SK-N-SH (cell line): Measurements from ENCODE around the gene TYW1B. TPM values are rescaled to one million over a fixed set of nuclear protein-coding genes. Genes with fewer than 3 reads are reported as not detected.
A peak's percentile ranks its signal among the peaks of the same experiment; 100 is the strongest.
"Not testable (repeated sequence)": the region's sequence is repeated elsewhere in the genome, so short reads cannot be mapped to it uniquely, and the experiment has no call there.

Source experiments
- CTCF ChIA-PET: fragments of 300-600, 350-600 bp; formaldehyde crosslinking; extraction: SDS; loops from one replicate; lab custom pipeline; 2021; lab: Yijun Ruan, JAX
- POLR2A ChIA-PET: fragments of 350-600 bp; sonication (Branson Sonifier 250); formaldehyde crosslinking; extraction: SDS; loops from one replicate; lab custom pipeline; 2020; ENCODE audit warnings: antibody characterized with exemption, inconsistent platforms; lab: Yijun Ruan, JAX
- DNase-seq: peaks from one replicate; pipeline ENCODE4 v3.0.0; 2012
- H2AFZ ChIP-seq: fragments of 200-600 bp; sonication (generic); 2 replicates; pipeline ENCODE4 v1.8.1; 2016; ENCODE audit warnings: antibody characterized with exemption, mild to moderate bottlenecking, low read depth
- H3F3A ChIP-seq: fragments of 200-600 bp; sonication (generic); replicated peaks from 2 replicates; pipeline ENCODE3; 2016; ENCODE audit warnings: antibody characterized with exemption, mild to moderate bottlenecking; ENCODE audit not compliant: insufficient read depth
- H3K27ac ChIP-seq, 2 experiments: fragments of 200-500 bp in 1 of 2; fragments of 200-600 bp in 1 of 2; sonication (Bioruptor generic) in 1 of 2; sonication (generic), shearing (Covaris generic) in 1 of 2; 2 replicates each; pipeline versions ENCODE4 v1.5.1 to v1.6.1; 2014 to 2016; ENCODE audit warnings: low read depth in 2 of 2, inconsistent platforms in 1 of 2, low read length in 1 of 2, mild to moderate bottlenecking in 1 of 2, mixed read lengths in 1 of 2
- H3K27me3 ChIP-seq: fragments of 200-600 bp; sonication (generic), shearing (Covaris generic); 2 replicates; pipeline ENCODE4 v1.6.1; 2016; ENCODE audit warnings: mixed run types; ENCODE audit not compliant: insufficient read depth
- H3K36me3 ChIP-seq, 2 experiments: fragments of 200-500 bp in 1 of 2; fragments of 200-600 bp in 1 of 2; sonication (Bioruptor generic) in 1 of 2; sonication (generic) in 1 of 2; replicated peaks in 1 of 2; 2 replicates each; pipeline versions ENCODE3 to v1.5.1; 2014 to 2016; ENCODE audit warnings: low read length in 1 of 2, mild to moderate bottlenecking in 1 of 2; ENCODE audit not compliant: insufficient read depth in 2 of 2, control insufficient read depth in 1 of 2
- H3K4me1 ChIP-seq, 2 experiments: fragments of 200-500 bp in 1 of 2; fragments of 200-600 bp in 1 of 2; sonication (Bioruptor generic) in 1 of 2; sonication (generic), shearing (Covaris generic) in 1 of 2; 2 replicates each; pipeline versions ENCODE4 v1.5.1 to v1.6.1; 2014 to 2016; ENCODE audit warnings: low read depth in 1 of 2, low read length in 1 of 2, mixed run types in 1 of 2; ENCODE audit not compliant: insufficient read depth in 2 of 2, control insufficient read depth in 1 of 2
- H3K4me2 ChIP-seq: fragments of 200-600 bp; sonication (generic), shearing (Covaris generic); 2 replicates; pipeline ENCODE4 v1.6.1; 2017; ENCODE audit warnings: mixed run types
- H3K4me3 ChIP-seq, 2 experiments: fragments of 200-500 bp in 1 of 2; fragments of 200-600 bp in 1 of 2; sonication (Bioruptor generic) in 1 of 2; sonication (generic), shearing (Covaris generic) in 1 of 2; 2 replicates each; pipeline versions ENCODE4 v1.5.1 to v1.8.1; 2014 to 2016; ENCODE audit warnings: low read depth in 2 of 2, inconsistent platforms in 1 of 2, low read length in 1 of 2, mild to moderate bottlenecking in 1 of 2, mixed read lengths in 1 of 2, moderate library complexity in 1 of 2
- H3K79me2 ChIP-seq: fragments of 200-600 bp; sonication (generic); 2 replicates; pipeline ENCODE4 v1.8.1; 2017; ENCODE audit warnings: mild to moderate bottlenecking; ENCODE audit not compliant: insufficient read depth
- H3K9ac ChIP-seq: fragments of 200-600 bp; sonication (generic); 2 replicates; pipeline ENCODE4 v1.6.1; 2017; ENCODE audit warnings: mixed run types
- H3K9me2 ChIP-seq: fragments of 200-600 bp; sonication (generic); 2 replicates; pipeline ENCODE4 v1.6.1; 2017; ENCODE audit warnings: mixed run types
- H3K9me3 ChIP-seq: fragments of 200-600 bp; sonication (generic); 2 replicates; pipeline ENCODE4 v1.6.1; 2017; ENCODE audit warnings: mixed run types, mild to moderate bottlenecking, moderate library complexity
- H4K20me1 ChIP-seq: fragments of 200-600 bp; sonication (generic); 2 replicates; pipeline ENCODE4 v1.6.1; 2017; ENCODE audit warnings: mild to moderate bottlenecking, mixed run types; ENCODE audit not compliant: insufficient read depth
- WGBS: methylation state at CpG from one replicate; pipeline ENCODE4 v1.1.6; 2017; ENCODE audit warnings: low lambda C conversion rate; 5-methylcytosine and 5-hydroxymethylcytosine counted together
- polyA plus RNA-seq, 3 experiments: library from polyadenylated mRNA; depleted of rRNA; stranded (reverse); fragments of >200 nt; gene quantifications; 2 replicates each; pipeline ENCODE4 v1.2.3, GENCODE V29; 2012

TYW1B gene
- polyA plus RNA-seq, 1 of the 3 experiments (the other 2 are of a cell fraction): 1.4 TPM

DNA sequence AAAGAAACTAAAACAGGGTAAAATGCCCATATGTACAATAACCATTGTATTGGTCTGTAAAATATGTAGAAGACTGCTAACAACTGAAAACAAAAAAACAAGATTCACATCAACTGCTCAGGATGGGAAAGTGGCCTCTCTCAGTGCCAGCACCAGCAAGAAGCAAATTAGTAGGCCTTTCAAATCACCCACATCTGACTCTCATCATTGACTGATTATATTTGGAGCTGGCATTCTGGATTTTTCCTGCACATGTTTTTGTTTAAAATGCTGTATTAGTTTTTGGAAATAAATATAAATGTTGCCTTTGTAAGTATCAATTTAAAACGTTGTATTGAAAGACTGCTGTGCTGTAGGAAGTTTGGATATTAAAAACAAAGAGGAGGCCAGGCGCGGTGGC, 161.0 kb downstream of the TYW1B start:
- H3K4me1 ChIP-seq, POLR2A ChIA-PET, H3K4me2 ChIP-seq, H3K9ac ChIP-seq, DNase-seq, H3K4me3 ChIP-seq, H3K27me3 ChIP-seq, H2AFZ ChIP-seq, H3F3A ChIP-seq, H3K79me2 ChIP-seq, H3K9me2 ChIP-seq, H4K20me1 ChIP-seq, H3K36me3 ChIP-seq, H3K9me3 ChIP-seq: not testable (repeated sequence)
- 32% methylated on average over 3 of the region's 3 CpGs for WGBS
- CTCF ChIA-PET: interaction anchor here (0.6 to 1.5 kb wide), 4 partner anchors 24 to 172 kb away, joined by 3 to 4 read pairs (median 4); no protein-coding TSS in a partner anchor
- peak overlapping the region; percentile 9 to 23; a peak in 2 of 4 replicates for H3K27ac ChIP-seq

DNA sequence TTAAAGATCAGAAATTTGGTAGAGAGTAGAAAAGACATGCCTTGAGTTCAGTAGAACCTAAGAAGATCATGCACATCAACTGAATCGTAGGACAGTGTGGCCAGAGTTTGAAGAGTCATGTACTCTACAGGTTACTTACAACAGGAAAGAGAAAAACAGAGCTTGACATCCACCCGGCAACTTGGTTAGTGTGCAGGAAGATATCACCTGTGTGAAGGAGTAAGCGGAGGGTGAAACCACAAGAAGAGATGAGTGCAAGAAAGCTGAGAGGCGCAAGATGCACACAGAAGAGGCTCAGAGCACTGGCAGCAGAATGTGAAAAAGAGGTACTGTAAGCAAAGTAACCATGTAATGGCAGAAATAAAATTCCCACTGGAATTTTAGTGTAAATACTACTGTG, 179.4 kb downstream of the TYW1B start:
- H3K4me1 ChIP-seq, H3K27ac ChIP-seq, H3K4me2 ChIP-seq, H4K20me1 ChIP-seq, H3K36me3 ChIP-seq, CTCF ChIA-PET, H3K27me3 ChIP-seq, POLR2A ChIA-PET, H2AFZ ChIP-seq, H3F3A ChIP-seq, DNase-seq, H3K79me2 ChIP-seq, H3K4me3 ChIP-seq, H3K9me2 ChIP-seq, H3K9ac ChIP-seq, H3K9me3 ChIP-seq: not testable (repeated sequence)
- WGBS: 95% methylated on average over 4 of the region's 4 CpGs

DNA sequence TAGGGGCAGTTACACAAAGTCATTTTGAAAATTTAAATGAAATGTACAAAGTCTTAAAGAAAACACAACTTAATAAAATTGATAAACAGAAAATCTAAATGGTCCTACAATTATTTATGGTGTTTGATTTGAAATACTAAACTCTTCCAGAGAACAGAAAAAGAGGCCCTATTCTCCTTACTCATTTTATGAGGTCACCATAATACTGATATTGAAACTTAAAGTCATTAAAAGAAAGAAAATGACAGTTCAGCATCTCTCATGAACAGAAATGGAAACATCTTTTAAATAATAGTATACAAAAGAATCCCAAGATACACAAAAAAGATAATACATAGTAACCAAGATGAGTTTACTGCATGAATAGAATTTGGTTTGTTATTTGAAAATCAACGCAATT, 184.3 kb downstream of the TYW1B start:
- H3K27ac ChIP-seq, H3K9me3 ChIP-seq, H3K36me3 ChIP-seq, POLR2A ChIA-PET, H3K27me3 ChIP-seq, H3K4me2 ChIP-seq, H3K9ac ChIP-seq, H3K4me1 ChIP-seq, H3K79me2 ChIP-seq, H3K9me2 ChIP-seq, H2AFZ ChIP-seq, DNase-seq, H3F3A ChIP-seq, H3K4me3 ChIP-seq, CTCF ChIA-PET, H4K20me1 ChIP-seq: not testable (repeated sequence)
- 73% methylated on average over 1 of the region's 1 CpG for WGBS

- H3K27me3 ChIP-seq, H3K9me2 ChIP-seq, H3K36me3 ChIP-seq, H3K27ac ChIP-seq, H4K20me1 ChIP-seq, H3K4me3 ChIP-seq, H3K9ac ChIP-seq, H3K79me2 ChIP-seq, H3K9me3 ChIP-seq, DNase-seq, H3F3A ChIP-seq, CTCF ChIA-PET, H2AFZ ChIP-seq, H3K4me1 ChIP-seq, H3K4me2 ChIP-seq, POLR2A ChIA-PET: not testable (repeated sequence)
- WGBS: 86% methylated on average over 5 of the region's 5 CpGs
Observed at GRCh38 chr7:72641485-72642248, 186.3 kb downstream of the TYW1B start.

GRCh38 chr7:72640740-72641139, 187.3 kb downstream of the TYW1B start:
- H3K4me1 ChIP-seq, H3K27me3 ChIP-seq, H4K20me1 ChIP-seq, H2AFZ ChIP-seq, DNase-seq, H3K4me2 ChIP-seq, H3K9ac ChIP-seq, H3F3A ChIP-seq, H3K9me2 ChIP-seq, H3K36me3 ChIP-seq, H3K27ac ChIP-seq, H3K4me3 ChIP-seq, H3K79me2 ChIP-seq, POLR2A ChIA-PET, H3K9me3 ChIP-seq, CTCF ChIA-PET: not testable (repeated sequence)
- WGBS: 94% methylated on average over 2 of the region's 2 CpGs
